ENCODE measurements around the gene PCBP1.
"Not testable (repeated sequence)": the region's sequence is repeated elsewhere in the genome, so short reads cannot be mapped to it uniquely, and the experiment has no call there.

Gene PCBP1

DNA sequence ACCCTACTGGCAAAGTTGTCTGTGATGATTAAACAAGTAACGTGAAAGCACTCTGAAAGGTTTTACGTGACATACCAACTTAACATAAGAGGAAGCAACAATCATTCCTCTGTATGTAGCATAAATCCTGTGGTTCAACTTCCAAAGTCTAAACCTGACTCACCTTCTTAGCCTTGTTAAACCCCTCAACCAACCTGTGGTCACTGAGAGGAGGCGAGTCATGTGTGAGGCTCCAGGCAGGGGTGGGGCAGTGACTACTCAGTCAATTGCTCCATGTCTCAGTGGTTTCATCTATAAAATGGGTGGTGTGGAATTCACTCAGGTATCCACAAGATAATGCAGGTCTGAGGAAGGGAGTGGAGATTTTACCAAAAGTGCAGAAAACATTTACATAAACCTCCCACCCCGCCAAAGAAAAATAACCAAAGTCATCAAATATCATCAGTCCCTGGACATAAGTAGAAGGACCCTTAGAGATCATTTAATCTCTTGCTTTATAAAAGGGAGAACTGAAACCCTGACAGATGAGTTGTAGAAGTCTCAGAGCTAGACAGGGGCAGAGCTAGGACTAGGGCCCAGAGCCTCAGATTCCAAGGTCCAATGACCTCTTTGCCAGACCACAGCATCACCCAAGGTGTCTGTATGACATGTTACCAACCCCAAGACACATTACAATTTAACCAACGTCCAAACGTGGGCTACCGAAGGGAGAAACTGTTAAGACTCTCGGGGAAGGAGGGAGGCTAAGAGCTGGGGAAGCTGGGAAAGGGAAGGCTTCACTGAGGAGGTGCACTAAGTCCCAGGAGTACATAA lies 3.7 kb upstream of the PCBP1 start:
- DNase-seq, result peak; percentile 84

DNA sequence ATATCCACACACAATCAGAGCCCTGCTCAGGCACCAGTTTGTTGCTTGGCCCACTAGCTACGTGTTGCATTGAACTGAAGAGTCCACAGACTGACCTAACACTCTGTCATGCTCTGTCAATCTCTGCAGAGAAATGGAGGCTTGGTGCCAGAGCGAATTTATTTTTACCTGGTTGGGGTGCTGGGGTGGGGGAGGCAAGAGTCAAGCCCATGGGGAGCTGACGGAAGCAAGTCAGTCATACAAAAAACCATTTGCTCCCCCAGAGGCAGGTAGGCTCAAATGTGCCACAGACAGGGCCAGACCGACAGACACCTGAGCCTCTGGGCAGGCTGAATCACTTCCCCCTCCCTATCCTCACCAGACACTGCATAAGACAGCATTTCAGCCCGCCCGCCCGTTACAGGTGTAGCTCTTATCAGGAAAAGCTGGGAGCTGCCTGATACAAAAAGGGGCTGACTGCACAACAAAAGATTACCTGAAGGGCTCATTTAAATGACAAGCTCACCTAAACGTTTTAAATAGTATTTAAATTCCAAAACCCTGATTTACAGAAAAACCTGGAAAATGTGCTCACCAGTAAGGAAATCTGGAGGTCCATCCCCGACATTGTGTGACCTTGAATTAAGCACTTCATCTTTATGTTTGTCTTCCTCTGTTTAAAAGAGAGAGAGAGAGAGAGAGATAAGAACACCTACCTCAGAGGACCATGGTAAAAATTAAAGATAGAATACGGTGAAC lies 2.1 kb upstream of the PCBP1 start:
- DNase-seq, result peak; percentile 78

DNA sequence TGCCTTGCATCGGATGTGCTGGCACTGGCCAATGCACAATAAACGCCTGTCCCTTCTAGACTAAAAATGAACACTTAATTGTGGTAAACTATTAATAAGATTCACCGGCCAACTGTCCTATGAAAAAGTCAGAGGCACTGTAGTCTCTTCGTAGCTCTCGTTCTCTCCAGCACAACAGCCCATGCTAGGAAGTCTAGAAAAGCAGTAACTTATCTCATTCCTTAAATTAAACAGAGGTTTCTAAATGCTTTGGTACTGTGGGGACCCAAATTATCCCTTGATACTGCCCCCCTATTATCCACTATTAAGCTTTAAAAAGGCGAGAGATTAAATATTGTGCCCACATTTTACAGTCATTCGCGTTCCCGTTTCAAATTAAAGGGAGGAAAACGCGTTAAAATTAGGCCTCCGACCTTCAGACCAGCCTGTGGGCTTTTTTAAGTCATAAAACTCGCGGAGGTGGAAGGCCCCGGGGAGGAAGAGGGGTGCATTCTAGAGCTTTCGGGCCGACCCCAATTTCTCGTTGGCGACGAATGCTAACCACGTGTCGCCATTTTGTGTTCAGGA lies 1.5 kb upstream of the PCBP1 start:
- no peak for DNase-seq

DNA sequence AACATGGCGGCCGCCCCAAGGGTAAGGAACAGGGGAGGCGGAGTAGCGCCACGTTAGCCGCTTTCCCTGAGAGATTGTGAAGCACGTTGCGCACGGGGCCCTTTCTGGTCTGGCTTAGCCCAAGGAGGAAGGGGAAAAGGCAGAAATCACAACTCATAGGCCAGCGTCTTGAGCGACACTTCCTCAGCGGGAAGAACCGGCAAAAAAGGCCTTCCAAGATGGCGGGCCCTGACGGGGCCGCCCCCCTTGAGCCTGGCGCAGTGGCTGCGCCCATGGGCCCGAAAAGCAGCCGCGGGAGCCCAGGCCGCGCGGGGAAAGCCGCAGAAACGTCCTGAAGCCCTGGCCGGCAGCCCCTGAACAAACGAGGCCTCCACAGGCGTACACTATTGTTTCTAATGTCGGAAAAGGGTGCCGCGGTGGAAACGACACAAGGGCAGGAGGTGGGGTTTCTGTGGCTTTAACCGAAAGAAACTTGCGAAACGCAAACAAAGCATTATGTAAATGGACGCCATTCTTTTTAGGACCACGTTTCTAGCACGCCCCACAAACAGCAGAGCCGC lies 919 bp upstream of the PCBP1 start:
- peak; percentile 89 for DNase-seq

DNA sequence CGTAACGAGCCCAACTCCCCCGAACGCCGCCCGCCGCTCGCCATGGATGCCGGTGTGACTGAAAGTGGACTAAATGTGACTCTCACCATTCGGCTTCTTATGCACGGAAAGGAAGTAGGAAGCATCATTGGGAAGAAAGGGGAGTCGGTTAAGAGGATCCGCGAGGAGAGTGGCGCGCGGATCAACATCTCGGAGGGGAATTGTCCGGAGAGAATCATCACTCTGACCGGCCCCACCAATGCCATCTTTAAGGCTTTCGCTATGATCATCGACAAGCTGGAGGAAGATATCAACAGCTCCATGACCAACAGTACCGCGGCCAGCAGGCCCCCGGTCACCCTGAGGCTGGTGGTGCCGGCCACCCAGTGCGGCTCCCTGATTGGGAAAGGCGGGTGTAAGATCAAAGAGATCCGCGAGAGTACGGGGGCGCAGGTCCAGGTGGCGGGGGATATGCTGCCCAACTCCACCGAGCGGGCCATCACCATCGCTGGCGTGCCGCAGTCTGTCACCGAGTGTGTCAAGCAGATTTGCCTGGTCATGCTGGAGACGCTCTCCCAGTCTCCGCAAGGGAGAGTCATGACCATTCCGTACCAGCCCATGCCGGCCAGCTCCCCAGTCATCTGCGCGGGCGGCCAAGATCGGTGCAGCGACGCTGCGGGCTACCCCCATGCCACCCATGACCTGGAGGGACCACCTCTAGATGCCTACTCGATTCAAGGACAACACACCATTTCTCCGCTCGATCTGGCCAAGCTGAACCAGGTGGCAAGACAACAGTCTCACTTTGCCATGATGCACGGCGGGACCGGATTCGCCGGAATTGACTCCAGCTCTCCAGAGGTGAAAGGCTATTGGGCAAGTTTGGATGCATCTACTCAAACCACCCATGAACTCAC lies 673 bp downstream of the PCBP1 start:
- peak; percentile 71 for DNase-seq

DNA sequence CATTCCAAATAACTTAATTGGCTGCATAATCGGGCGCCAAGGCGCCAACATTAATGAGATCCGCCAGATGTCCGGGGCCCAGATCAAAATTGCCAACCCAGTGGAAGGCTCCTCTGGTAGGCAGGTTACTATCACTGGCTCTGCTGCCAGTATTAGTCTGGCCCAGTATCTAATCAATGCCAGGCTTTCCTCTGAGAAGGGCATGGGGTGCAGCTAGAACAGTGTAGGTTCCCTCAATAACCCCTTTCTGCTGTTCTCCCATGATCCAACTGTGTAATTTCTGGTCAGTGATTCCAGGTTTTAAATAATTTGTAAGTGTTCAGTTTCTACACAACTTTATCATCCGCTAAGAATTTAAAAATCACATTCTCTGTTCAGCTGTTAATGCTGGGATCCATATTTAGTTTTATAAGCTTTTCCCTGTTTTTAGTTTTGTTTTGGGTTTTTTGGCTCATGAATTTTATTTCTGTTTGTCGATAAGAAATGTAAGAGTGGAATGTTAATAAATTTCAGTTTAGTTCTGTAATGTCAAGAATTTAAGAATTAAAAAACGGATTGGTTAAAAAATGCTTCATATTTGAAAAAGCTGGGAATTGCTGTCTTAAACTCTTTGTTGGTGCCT lies 1.4 kb downstream of the PCBP1 start:
- DNase-seq, result no peak

DNA sequence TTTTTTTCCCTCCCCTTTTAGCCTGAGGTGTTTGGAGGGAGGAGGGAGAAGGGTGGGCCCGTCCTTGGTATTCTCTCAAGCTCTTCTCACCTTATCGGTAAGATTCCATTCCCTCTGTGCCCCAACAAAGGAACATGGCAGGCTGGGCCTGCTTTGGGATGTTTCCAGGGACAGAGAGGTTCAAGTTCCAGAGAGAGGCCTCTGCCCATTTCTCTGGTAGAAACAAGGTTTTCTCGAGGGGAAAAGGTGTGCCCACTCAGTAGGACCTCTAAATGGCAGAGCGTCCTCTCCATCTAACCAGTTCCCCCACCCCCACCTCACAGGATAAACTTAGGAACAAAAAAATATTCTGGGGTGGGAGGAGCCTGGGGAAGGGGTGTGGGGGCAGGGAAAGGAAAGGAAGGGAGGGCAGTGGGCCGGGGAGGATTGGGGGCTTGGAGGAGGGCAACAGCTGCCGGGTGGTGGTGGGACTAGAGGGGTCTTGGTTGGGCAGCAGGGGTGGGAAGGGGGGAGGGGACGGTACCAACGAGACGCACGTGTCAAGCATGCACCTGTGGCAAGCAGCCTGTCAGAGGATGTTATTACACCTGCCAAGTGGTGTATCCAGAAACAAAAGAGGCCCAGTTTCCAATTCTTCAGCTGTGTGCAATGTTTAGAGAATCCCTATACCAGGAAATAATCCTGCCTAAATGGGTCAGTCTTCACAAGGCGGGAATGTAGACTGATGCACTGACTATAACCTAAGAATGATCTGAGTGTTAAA lies 2.1 kb downstream of the PCBP1 start:
- peak; percentile 51 for DNase-seq

DNA sequence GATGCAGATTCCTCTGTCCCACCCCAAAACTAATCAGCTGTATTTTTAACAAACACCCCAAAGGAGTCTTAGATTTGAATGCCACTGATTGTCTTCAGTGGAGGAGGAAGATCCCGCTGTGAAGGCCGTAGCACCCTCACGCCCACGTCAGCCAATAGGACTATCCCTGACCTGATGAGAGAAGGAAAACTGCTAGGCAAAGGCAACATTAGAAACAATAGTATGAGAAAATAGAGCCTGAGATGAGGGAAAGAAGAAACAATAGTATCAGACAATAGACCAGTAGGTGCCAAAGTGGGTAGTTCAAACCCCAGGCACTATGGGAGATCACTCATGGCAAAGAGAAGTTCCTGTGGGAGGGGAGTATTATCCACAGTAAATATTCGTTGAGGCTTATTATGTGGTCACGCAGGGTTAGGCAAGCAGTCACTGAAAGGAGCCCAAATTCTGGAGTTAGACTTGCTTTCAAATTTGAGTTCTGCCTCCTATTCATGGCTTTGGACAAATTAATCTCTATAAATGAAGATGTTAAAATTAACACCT lies 2.8 kb downstream of the PCBP1 start:
- DNase-seq, result no peak

DNA sequence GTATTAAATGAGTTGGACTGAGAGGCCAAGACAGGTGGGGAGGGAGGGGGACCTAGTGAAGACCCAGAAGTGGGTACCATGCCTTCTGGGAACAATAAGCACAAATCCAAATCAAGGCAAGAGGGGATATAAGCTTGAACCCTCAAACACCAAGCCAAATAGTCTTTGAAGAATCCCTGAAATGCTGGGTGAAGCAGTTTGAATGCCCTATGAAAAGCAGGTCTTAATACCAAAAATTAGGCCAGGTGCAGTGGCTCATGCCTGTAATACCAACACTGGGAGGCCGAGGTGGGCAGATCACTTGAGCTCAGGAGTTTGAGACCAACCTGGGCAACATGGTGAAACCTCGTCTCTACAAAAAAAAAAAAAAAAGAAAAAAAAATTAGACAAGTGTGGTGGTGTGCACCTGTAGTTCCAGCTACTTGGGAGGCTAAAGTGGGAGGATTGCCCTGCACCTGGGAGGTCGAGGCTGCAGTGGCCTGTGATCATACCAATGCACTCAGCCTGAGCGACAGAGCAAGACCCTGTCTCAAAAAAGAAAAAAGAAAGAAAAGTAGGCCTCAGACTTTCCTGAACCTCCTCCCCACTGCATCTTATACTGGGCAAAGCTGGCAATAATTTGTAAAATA lies 3.5 kb downstream of the PCBP1 start:
- DNase-seq, result no peak

DNA sequence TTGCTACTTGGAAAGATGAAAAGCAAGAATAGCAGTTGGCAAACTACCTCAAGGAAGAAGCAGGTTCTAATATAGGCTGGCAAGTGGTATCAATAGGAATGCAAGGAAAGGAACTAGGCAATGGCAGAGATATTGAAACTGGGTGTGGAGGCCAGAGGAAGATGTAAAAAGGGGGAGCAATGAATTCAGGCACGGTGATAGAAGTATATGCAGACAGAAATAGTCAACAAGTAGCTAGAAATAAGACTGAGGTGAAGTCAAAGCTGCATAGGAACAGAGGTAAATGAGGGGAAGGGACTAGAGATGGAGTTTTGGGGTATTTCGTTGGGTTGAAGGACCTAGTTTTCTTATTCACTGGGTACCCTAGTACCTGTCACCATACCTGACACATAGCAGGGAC lies 4.1 kb downstream of the PCBP1 start:
- no peak for DNase-seq

DNA sequence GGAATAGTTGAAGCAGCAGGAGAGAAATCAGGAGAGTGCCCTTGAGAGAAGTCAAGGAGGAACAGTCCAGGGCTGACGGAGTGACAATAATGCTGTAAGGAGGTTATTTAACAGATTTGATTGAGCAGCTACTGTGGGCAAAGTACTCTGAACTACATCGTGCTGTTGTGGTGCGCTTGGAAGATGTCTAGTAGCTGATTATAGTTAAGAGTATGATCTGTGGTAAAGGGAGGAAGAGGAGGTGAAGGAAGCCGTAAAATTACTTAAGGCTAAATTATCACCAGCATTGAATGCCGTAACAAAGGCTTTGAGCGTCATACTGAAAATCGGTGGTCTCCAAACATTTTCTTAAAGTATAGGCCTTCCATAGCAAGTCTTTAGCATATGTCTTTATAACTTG lies 4.5 kb downstream of the PCBP1 start:
- DNase-seq, result no peak

DNA sequence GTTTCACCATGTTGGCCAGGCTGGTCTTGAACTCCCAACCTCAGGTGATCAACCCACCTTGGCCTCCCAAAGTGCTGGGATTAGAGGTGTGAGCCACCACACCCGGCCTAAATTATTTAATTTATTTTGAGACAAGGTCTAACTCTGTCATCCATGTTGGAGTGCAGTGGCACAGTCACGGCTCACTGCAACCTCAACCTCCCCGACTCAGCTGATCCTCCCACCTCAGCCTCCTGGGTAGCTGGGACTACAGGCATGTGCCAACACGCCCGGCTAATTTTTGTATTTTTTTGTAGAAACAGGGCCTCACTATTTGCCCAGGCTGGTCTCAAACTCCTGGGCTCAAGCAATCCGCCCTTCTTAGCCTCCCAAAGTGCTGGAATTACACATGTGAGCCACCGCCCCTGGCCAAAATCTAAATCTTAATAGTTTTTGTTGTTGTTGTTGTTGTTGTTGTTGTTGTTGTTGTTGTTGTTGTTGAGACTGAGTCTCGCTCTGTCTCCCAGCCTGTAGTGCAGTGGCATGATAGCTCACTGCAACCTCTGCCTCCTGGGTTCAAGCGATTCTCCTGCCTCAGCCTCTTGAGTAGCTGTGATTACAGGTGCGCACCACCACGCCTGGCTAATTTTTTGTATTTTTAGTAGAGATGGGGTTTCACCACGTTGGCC lies 5.4 kb downstream of the PCBP1 start:
- DNase-seq, result not testable (repeated sequence)

DNA sequence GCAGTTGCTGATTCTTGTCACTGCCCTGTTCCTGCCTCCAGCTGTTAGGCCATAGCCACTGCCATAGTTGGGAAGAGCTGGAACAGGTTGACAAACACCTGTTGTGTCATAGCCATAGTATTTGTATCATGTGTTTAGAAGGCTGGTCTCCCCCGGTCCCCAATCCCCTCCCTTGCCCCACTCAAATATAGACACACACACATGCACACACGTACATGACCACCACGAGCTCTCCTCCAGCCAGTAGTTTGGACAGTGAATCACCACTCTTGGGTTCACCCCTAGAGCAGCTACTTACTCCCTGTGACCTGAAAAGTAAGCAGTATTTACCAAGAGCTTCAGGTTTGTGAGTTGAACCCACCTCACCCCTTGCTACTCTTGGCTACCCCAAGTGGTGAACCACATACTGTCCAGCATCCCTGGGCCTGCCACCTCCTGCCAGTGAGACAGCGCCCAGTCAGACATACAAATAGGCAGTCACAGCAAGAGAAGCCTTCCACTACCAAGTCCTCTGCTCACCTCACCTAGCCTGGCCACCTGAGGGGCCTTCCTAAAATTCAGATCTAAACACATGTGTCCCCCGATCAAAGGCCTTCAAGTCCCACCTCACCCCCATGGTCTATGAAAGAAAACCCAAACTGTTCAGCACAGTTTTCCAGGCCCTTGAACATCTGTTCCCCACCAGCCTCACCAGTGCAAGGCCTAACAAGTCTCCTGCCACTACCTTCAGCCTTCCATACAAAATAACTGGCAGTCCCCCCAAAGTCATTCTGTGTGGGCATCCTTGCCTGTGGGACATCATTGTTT lies 7.1 kb downstream of the PCBP1 start:
- no peak for DNase-seq

DNA sequence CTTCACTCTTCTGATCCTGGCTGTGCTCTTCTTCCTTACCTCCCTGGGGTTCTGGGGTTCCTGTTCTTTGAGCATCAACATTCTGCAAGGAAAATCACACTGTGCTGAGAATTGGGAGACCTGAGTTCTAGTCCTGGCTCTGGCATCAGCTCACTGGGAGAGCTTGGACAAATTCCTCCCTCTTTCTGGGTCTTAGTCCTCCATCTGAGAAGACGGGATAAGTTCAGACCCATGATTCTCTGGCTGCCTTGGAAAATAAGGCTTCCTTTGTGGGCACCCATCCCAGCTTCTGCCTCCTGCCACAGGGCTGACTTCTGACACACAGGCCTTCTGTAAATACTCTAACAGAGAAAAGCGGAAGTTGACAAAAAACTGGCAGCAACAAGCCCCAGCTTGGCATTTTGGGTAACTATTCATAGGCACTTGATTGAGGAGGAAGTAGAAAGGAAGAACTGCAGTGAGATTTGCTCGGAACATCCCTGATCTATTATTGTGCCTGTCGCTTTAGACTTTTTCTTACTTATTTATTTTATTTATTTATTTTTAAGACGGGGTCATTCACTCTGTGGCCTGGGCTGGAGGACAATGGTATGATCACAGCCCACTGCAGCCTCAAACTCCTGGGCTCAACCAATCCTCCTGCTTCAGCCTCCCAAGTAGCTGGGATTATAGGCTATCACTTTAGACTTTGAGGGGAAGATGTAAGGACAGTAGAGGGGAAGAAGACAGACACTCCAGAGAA lies 7.9 kb downstream of the PCBP1 start:
- peak; percentile 81 for DNase-seq

DNA sequence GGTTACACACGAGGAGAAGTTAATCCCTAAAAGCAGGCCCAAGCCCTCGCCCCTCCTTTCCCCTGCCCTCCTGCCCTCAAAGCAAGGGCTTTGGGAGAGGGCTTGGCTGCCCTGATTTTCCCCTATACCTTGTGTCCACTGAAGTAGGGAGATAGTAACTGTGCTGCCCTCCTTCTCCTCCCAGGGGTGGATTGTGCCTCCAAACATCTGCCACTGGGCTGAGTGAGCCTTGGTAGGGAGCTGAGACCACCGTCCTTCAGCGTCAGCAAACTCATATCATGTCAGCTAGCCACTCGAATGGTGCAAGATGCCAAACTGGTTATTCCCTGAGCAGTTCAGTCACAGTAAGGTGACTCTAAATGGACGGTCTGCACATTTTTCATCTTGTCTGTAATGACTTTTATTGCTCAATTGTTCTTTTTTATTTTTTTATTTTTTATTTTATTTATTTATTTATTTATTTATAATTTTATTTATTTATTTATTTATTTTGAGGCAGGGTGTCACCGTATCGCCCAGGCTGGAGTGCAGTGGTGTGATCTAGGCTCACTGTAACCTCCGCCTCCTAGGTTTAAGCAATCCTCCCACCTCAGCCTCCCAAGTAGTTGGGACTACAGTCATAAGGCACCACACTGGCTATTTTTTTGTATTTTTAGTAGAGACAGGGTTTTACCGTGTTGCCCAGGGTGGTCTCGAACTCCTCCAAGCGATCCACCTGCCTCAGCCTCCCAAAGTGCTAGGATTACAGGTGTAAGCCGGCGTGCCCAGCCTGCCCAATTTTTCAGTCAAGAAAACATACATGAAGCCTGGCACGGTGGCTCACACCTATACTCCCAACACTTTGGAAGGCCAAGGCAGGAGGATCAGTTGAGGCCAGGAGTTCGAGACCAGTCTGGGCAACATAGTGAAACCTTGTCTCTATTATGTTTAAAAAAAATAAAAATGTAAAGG lies 8.7 kb downstream of the PCBP1 start:
- no peak for DNase-seq

DNA sequence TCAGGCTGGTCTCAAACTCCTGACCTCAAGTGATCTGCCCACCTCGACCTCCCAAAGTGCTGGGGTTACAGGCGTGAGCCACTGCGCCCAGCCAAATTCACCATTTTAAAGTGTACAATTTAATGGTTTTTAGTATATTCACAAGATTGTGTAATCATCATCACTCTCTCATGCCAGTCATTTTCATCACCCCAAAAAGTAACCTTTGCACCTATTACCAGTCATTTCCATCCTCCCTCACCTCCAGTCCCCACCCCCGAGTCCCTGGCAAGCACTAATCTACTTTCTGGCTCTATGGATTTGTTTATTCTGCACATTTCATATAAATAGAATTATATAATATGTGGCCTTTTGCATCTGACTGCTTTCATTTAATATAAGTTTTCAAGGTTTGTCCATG lies 10.8 kb downstream of the PCBP1 start:
- no peak for DNase-seq

DNA sequence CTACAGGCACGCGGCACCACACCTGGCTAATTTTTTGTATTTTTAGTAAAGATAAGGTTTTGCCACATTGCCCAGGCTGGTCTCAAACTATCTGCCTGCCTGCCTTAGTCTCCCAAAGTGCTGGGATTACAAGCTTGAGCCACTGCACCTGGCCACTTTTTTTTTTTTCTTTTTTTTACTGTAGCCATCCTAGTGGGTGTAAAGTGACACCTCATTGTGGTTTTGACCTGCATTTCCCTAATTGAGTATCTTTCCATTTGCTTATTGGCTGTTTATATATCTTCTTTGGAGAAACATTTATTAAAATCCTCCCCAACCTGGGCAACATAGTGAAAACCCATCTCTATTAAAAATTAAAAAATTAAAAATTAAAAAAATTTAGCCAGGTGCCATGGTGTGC lies 12.0 kb downstream of the PCBP1 start:
- DNase-seq, result no peak

Measured in activated CD4-positive, alpha-beta T cell treated with anti-CD3 and anti-CD28 coated beads, Interleukin-10, Interleukin-2, amounts not matched to agents 100 ng/mL and 50 ng/mL, durations not matched to agents 16 hours and 8 hours (primary cell).